ENCODE data around the gene LMAN1L. TPM values are rescaled to one million over a fixed set of nuclear protein-coding genes. Genes with fewer than 3 reads are reported as not detected.

The LMAN1L gene
- polyA plus RNA-seq, 1 donor from 2014 or later, result not detected

DNA sequence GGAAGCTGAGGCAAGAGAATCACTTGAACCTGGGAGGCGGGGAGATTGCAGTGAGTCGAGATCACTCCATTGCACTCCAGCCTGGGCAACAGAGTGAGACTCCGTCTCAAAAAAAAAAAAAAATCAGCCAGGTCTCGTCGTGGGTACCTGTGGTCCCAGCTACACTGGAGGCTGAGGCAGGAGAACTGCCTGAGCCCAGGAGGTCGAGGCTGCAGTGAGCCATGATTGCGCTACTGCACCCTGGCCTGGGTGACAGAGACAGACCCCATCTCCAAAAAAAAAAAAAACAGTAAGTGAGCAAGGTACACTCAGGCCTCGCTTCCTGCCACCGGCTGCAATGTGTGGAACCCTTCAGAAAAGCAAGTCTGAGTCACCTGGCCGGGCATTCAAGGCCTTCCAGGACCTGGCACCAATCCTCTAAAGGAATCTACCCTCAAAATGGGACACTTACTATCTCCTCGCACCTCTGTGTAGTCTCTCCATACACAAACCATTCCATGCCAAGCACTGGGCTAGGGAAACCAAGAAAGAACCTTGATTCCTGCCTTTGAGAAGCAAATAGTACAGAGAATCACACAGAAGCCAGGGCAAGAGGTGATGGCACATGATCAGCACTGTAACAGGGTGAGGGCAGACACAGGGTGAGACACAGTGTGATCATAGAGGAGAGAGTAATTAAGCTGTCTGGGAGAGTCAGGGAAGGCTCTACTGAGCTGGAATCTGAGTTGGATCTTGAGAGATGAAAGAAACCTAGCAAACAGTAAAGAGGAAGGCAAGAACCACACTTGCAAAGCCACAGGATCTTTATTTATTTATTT lies 50.8 kb downstream of the LMAN1L start:
- Histone ChIP-seq H3K4me2 (ENCODE audit: low read length) (no peak overlapping the region), H2AFZ (ENCODE audit: low read depth, low read length) (no peak overlapping the region), H3K27ac (ENCODE audit: low read length) (no peak overlapping the region), H3K36me3 (ENCODE audit: insufficient read depth, low read length) (no peaks in the 10 kb centered on the region), H3K9me3 (ENCODE audit: low read length) (no peaks in the 10 kb centered on the region), H4K20me1 (ENCODE audit: insufficient read depth) (no peaks in the 10 kb centered on the region), H3K27me3 (ENCODE audit: insufficient read depth, low read depth, low read length) (no peaks in the 10 kb centered on the region), H3F3A (ENCODE audit: insufficient read depth, low read length, poor library complexity, severe bottlenecking) (no peaks in the 10 kb centered on the region), H3K9me2 (ENCODE audit: insufficient read depth, low read length) (no peaks in the 10 kb centered on the region), H3K79me2 (replicated peaks; ENCODE audit: insufficient read depth, low read length) (no peaks in the 10 kb centered on the region), H3K9ac (ENCODE audit: low read length) (no peak overlapping the region), H3K4me3 (ENCODE audit: low read length) (no peak overlapping the region)
- TF ChIP-seq, protein P1, sequence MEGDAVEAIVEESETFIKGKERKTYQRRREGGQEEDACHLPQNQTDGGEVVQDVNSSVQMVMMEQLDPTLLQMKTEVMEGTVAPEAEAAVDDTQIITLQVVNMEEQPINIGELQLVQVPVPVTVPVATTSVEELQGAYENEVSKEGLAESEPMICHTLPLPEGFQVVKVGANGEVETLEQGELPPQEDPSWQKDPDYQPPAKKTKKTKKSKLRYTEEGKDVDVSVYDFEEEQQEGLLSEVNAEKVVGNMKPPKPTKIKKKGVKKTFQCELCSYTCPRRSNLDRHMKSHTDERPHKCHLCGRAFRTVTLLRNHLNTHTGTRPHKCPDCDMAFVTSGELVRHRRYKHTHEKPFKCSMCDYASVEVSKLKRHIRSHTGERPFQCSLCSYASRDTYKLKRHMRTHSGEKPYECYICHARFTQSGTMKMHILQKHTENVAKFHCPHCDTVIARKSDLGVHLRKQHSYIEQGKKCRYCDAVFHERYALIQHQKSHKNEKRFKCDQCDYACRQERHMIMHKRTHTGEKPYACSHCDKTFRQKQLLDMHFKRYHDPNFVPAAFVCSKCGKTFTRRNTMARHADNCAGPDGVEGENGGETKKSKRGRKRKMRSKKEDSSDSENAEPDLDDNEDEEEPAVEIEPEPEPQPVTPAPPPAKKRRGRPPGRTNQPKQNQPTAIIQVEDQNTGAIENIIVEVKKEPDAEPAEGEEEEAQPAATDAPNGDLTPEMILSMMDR (IDR thresholded peaks at IDR 0.05; ENCODE audit: poor library complexity, severe bottlenecking), result no peak
- no peak for TF ChIP-seq EZH2 (IDR thresholded peaks at IDR 0.05; ENCODE audit: borderline replicate concordance, insufficient read depth, low read length, poor library complexity, severe bottlenecking)
- TF ChIP-seq, protein P2, sequence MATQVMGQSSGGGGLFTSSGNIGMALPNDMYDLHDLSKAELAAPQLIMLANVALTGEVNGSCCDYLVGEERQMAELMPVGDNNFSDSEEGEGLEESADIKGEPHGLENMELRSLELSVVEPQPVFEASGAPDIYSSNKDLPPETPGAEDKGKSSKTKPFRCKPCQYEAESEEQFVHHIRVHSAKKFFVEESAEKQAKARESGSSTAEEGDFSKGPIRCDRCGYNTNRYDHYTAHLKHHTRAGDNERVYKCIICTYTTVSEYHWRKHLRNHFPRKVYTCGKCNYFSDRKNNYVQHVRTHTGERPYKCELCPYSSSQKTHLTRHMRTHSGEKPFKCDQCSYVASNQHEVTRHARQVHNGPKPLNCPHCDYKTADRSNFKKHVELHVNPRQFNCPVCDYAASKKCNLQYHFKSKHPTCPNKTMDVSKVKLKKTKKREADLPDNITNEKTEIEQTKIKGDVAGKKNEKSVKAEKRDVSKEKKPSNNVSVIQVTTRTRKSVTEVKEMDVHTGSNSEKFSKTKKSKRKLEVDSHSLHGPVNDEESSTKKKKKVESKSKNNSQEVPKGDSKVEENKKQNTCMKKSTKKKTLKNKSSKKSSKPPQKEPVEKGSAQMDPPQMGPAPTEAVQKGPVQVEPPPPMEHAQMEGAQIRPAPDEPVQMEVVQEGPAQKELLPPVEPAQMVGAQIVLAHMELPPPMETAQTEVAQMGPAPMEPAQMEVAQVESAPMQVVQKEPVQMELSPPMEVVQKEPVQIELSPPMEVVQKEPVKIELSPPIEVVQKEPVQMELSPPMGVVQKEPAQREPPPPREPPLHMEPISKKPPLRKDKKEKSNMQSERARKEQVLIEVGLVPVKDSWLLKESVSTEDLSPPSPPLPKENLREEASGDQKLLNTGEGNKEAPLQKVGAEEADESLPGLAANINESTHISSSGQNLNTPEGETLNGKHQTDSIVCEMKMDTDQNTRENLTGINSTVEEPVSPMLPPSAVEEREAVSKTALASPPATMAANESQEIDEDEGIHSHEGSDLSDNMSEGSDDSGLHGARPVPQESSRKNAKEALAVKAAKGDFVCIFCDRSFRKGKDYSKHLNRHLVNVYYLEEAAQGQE (IDR thresholded peaks at IDR 0.05; ENCODE audit: borderline replicate concordance), result no peak
- TF ChIP-seq MXI1 (conservative IDR thresholded peaks at IDR 0.05; ENCODE audit: poor library complexity, severe bottlenecking), result no peak

DNA sequence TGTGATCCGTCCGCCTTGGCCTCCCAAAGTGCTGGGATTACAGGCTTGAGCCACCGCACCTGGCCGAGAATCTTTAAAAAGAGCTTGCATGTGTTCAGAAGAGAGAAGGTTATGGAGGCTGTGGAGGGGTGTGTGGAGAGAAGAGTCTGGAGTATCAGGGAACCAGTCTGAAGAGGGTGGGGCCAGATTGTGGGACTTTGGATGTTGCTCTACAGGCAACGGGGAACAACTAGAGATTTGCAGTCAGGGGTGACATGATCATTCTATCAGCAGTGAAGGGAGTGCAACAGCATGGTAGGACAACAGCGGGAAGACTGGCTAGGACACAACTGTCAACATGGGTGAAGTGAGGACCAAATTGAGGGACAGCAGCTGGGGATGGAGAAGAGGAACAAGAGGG lies 51.7 kb downstream of the LMAN1L start:
- Histone ChIP-seq H3K27me3 (ENCODE audit: insufficient read depth, low read depth, low read length) (no peaks in the 10 kb centered on the region), H3K4me2 (ENCODE audit: low read length) (no peak overlapping the region), H3K9me3 (ENCODE audit: low read length) (no peaks in the 10 kb centered on the region), H3K27ac (ENCODE audit: low read length) (no peak overlapping the region), H3K9ac (ENCODE audit: low read length) (no peak overlapping the region), H3K36me3 (ENCODE audit: insufficient read depth, low read length) (no peaks in the 10 kb centered on the region), H2AFZ (ENCODE audit: low read depth, low read length) (no peak overlapping the region), H3K9me2 (ENCODE audit: insufficient read depth, low read length) (no peaks in the 10 kb centered on the region), H4K20me1 (ENCODE audit: insufficient read depth) (no peaks in the 10 kb centered on the region), H3K4me3 (ENCODE audit: low read length) (no peak overlapping the region), H3K79me2 (replicated peaks; ENCODE audit: insufficient read depth, low read length) (no peaks in the 10 kb centered on the region), H3F3A (ENCODE audit: insufficient read depth, low read length, poor library complexity, severe bottlenecking) (no peaks in the 10 kb centered on the region)
- TF ChIP-seq RAD21 (conservative IDR thresholded peaks at IDR 0.05) (no peak), EZH2 (IDR thresholded peaks at IDR 0.05; ENCODE audit: borderline replicate concordance, insufficient read depth, low read length, poor library complexity, severe bottlenecking) (no peak), EP300 (conservative IDR thresholded peaks at IDR 0.05; ENCODE audit: poor library complexity, severe bottlenecking) (no peak), MXI1 (conservative IDR thresholded peaks at IDR 0.05; ENCODE audit: poor library complexity, severe bottlenecking) (no peak), TAF1 (IDR thresholded peaks at IDR 0.05; ENCODE audit: low read depth) (no peak), POLR2AphosphoS5 (IDR thresholded peaks at IDR 0.05) (no peak), SMC3 (conservative IDR thresholded peaks at IDR 0.05; ENCODE audit: poor library complexity) (no peak)
- TF ChIP-seq, protein P2 (IDR thresholded peaks at IDR 0.05; ENCODE audit: borderline replicate concordance), result no peak
- TF ChIP-seq, protein P1 (IDR thresholded peaks at IDR 0.05; ENCODE audit: poor library complexity, severe bottlenecking), result no peak

Measured in neural cell (in vitro differentiated cells).